HEK293T (cell line): ENCODE results near the gene CCNQ.

ENCODE experiments used
- CTCF ChIA-PET: fragments of 350-600 bp; formaldehyde crosslinking; extraction: SDS; loops from one replicate; lab custom pipeline; 2021; ENCODE audit warnings: antibody characterized with exemption, inconsistent platforms; lab: Yijun Ruan, JAX
- POLR2A ChIA-PET: fragments of 350-600 bp; formaldehyde crosslinking; extraction: SDS; loops from one replicate; lab custom pipeline; 2020; ENCODE audit warnings: antibody characterized with exemption, inconsistent platforms; lab: Yijun Ruan, JAX
- DNase-seq: peaks from one replicate; pipeline ENCODE4 v3.0.0; 2012; ENCODE audit warnings: mixed read lengths; ENCODE audit errors: extremely low spot score
- ARNT ChIP-seq: fragments of 450-650 bp; IDR thresholded peaks from 2 replicates; pipeline ENCODE4 v1.6.1; 2017; ENCODE audit warnings: mild to moderate bottlenecking
- BHLHE40 ChIP-seq: fragments of 450-650 bp; IDR thresholded peaks from 2 replicates; pipeline ENCODE4 v1.6.1; 2016; ENCODE audit warnings: mild to moderate bottlenecking, moderate library complexity, borderline replicate concordance
- CTBP1 ChIP-seq: fragments of 450-650 bp; IDR thresholded peaks from 2 replicates; pipeline ENCODE4 v1.6.1; 2016; ENCODE audit warnings: borderline replicate concordance
- ELF4 ChIP-seq: fragments of 450-650 bp; IDR thresholded peaks from 2 replicates; pipeline ENCODE4 v1.6.1; 2017; ENCODE audit warnings: antibody characterized with exemption
- FOXA1 ChIP-seq: fragments of 450-650 bp; IDR thresholded peaks from 2 replicates; pipeline ENCODE4 v1.6.1; 2016; ENCODE audit warnings: mild to moderate bottlenecking
- FOXK2 ChIP-seq: fragments of 450-650 bp; IDR thresholded peaks from 2 replicates; pipeline ENCODE4 v1.6.1; 2016; ENCODE audit warnings: mild to moderate bottlenecking
- FOXM1 ChIP-seq: fragments of 450-650 bp; IDR thresholded peaks from 2 replicates; pipeline ENCODE4 v1.6.1; 2017; ENCODE audit warnings: mild to moderate bottlenecking, borderline replicate concordance
- HDGF ChIP-seq: fragments of 450-650 bp; IDR thresholded peaks from 2 replicates; pipeline ENCODE4 v1.6.1; 2017; ENCODE audit warnings: antibody characterized with exemption, borderline replicate concordance
- L3MBTL2 ChIP-seq: fragments of 450-650 bp; conservative IDR thresholded peaks from 2 replicates; pipeline ENCODE4 v1.6.1; 2016; ENCODE audit warnings: mild to moderate bottlenecking
- LEF1 ChIP-seq: fragments of 450-650 bp; IDR thresholded peaks from 2 replicates; pipeline ENCODE4 v1.6.1; 2017; ENCODE audit warnings: mild to moderate bottlenecking, borderline replicate concordance
- NFRKB ChIP-seq: fragments of 450-650 bp; IDR thresholded peaks from 2 replicates; pipeline ENCODE4 v1.6.1; 2016; ENCODE audit warnings: mild to moderate bottlenecking, moderate library complexity
- PKNOX1 ChIP-seq: fragments of 450-650 bp; IDR thresholded peaks from 2 replicates; pipeline ENCODE4 v1.6.1; 2016
- SP1 ChIP-seq: fragments of 450-650 bp; IDR thresholded peaks from 2 replicates; pipeline ENCODE4 v1.6.1; 2017
- SUZ12 ChIP-seq: fragments of 450-650 bp; IDR thresholded peaks from 2 replicates; pipeline ENCODE4 v1.6.1; 2016; ENCODE audit warnings: mild to moderate bottlenecking
- TARDBP ChIP-seq: fragments of 450-650 bp; IDR thresholded peaks from 2 replicates; pipeline ENCODE4 v1.6.1; 2016
- ZNF384 ChIP-seq: fragments of 450-650 bp; IDR thresholded peaks from 2 replicates; pipeline ENCODE4 v1.6.1; 2016

CCNQ gene

GRCh38 chrX:153600921-153601320, 2.0 kb upstream of the CCNQ start:
- POLR2A ChIA-PET = no interaction called here
- CTCF ChIA-PET = interaction anchor here (0.6 to 3.7 kb wide), 3 partner anchors 9 to 67 kb away, joined by 3 to 17 read pairs (median 10); no protein-coding TSS in a partner anchor
- DNase-seq = no peak
- no peak for TF ChIP-seq FOXA1
- TF ChIP-seq NFRKB = no peak
- no peak for TF ChIP-seq SUZ12
- no peak for TF ChIP-seq ZNF384
- no peak for TF ChIP-seq BHLHE40
- no peak for TF ChIP-seq FOXM1
- TF ChIP-seq ARNT = no peak
- TF ChIP-seq LEF1 = no peak
- TF ChIP-seq ELF4 = no peak
- no peak for TF ChIP-seq CTBP1
- TF ChIP-seq HDGF = no peak
- TF ChIP-seq L3MBTL2 = no peak
- no peak for TF ChIP-seq FOXK2
- TF ChIP-seq SP1 = no peak
- TF ChIP-seq TARDBP = no peak
- no peak for TF ChIP-seq PKNOX1

- no peak for DNase-seq
- ChIA-PET CTCF (interaction anchor here (1.1 to 3.7 kb wide), 3 partner anchors 10 to 68 kb away, joined by 4 to 17 read pairs (median 10); no protein-coding TSS in a partner anchor), POLR2A (interaction anchor here (1.5 kb wide), 1 partner anchor 46 kb away, joined by 7 read pairs; the partner anchor contains the start of gene DUSP9)
- no peak for TF ChIP-seq L3MBTL2
- no peak for TF ChIP-seq CTBP1
- TF ChIP-seq TARDBP = no peak
- TF ChIP-seq LEF1 = no peak
- TF ChIP-seq FOXM1 = no peak
- no peak for TF ChIP-seq ELF4
- no peak for TF ChIP-seq NFRKB
- TF ChIP-seq ARNT = no peak
- TF ChIP-seq FOXK2 = no peak
- TF ChIP-seq BHLHE40 = no peak
- TF ChIP-seq PKNOX1 = no peak
- TF ChIP-seq SP1 = no peak
- no peak for TF ChIP-seq HDGF
- TF ChIP-seq FOXA1 = no peak
Observed at GRCh38 chrX:153600032-153600373, 1.1 kb upstream of the CCNQ start.

- ChIA-PET POLR2A (interaction anchor here (1.5 kb wide), 1 partner anchor 47 kb away, joined by 7 read pairs; the partner anchor contains the start of gene DUSP9), CTCF (interaction anchor here (1.1 to 3.7 kb wide), 3 partner anchors 10 to 68 kb away, joined by 4 to 17 read pairs (median 10); no protein-coding TSS in a partner anchor)
- peak; percentile 98 for DNase-seq
- TF ChIP-seq L3MBTL2 = 0 out of 2 replicates have a peak, but pooled peaks have one; percentile 27
- no peak for TF ChIP-seq ZNF384
Observed at GRCh38 chrX:153599192-153600031, 473 bp upstream of the CCNQ start.

DNA sequence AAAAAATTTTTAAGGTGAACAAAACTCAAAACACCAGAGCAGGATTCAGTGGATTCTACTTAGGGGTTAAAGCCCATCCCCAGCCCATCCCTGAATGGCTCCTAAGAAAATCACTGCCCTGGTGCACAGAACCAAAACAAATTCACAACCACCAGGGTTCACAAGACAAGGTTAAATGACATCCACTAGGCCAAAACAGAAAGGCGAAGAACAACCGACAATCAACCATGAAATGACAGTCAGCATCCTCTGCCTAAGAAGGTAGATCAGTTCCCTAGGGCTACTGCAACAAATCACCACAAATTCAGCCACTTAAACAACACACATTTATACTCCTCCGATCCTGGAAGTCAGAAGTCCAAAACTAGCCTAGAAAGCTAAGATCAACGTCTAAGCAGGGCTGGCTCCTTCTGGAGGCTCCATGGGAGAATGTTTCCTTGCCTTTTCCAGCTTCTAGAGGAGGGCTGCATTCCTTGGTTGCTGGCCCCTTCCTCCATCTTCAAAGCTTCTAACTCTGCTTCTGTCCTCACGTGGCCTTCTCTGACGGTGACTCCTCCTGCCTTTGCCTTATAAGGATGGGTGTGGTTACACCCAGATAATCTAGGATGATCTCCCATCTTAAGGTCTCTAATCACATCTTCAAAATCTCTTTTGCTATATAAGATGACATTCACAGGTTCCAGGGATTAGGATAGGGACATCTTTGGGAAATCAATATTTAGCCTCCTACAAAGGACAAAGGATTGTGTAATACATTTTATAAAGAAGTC, 1.8 kb downstream of the CCNQ start:
- POLR2A ChIA-PET = no interaction called here
- CTCF ChIA-PET = no interaction called here
- TF ChIP-seq FOXM1 (no peak), L3MBTL2 (peak; percentile 24; the same call in 1 of the 2 replicates)
- no peak for DNase-seq

DNA sequence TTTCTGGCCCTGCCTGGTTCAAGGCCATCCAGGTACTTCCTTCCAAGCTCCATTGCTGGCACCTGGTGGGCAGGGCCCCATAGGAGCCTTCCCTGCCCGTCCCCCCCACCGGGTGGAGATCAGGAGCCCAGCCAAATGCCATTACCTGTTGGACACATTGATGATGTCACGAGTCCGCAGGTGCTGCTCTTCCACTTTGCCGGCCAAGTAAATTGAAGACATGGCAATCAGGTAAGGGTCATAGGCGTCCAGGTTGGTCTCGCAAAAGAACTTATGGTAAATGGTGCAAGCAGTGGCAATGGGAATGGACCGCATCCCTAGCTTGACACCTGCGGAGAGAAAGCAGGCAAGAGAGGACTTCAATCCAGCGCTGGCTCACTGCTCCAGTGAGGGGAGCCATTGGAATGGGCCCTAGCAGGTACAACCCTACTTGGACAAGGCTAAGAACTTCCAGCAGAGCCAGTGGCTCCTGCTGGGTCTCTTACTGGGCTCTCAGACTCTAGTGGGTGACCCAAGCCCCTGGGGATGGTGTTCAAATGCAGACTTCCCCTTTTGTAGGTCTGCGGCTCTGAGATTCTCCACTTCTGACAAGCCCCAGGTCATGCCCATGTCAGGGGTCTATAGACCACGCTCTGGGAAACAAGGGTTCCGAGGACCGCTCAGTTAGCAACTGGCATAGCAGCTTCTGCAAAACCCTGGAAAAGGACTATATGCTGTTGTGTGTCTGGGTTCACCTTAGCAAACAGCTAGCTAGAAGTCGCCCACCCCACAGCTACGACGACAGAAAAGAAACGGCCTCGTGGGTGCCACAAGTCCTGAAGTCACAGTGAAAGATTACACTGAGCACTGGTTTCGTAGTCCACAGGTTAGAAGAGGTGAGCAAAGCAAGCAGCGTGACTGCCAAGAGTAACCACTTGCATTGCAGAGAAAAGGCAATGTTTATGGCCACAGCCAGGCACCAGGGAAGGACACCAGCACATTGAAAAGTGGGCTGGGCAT, 2.8 kb downstream of the CCNQ start:
- ChIA-PET CTCF (no interaction called here), POLR2A (no interaction called here)
- DNase-seq = no peak
- TF ChIP-seq SUZ12 (no peak), BHLHE40 (no peak), FOXK2 (no peak), FOXM1 (no peak), ZNF384 (no peak), SP1 (no peak), HDGF (no peak), ELF4 (no peak), TARDBP (no peak), PKNOX1 (no peak), CTBP1 (no peak), NFRKB (no peak), ARNT (no peak), L3MBTL2 (no peak)
